D721Med (cell line): ENCODE measurements around the gene ELAC2.
"Not testable (repeated sequence)": the region's sequence is repeated elsewhere in the genome, so short reads cannot be mapped to it uniquely, and the experiment has no call there.

Experiments
- DNase-seq: peaks from one replicate; pipeline ENCODE4 v3.0.0; 2011; ENCODE audit warnings: low spot score; ENCODE audit not compliant: insufficient read length
- FAIRE-seq: peaks from 2 replicates; lab custom pipeline; 2011; peaks lifted over from hg19 to GRCh38; lab: Jason Lieb, UNC
- CTCF ChIP-seq: IDR thresholded peaks from 2 replicates; pipeline ENCODE4 v1.5.1; 2012; ENCODE audit warnings: mild to moderate bottlenecking, control low read depth; ENCODE audit not compliant: insufficient read depth; ENCODE audit errors: missing control alignments

Gene ELAC2

GRCh38 chr17:12983991-12984884 lies 33.6 kb downstream of the ELAC2 start:
- FAIRE-seq (no peak), DNase-seq (no peak)
- no peak for TF ChIP-seq CTCF

GRCh38 chr17:12982224-12982623 lies 35.6 kb downstream of the ELAC2 start:
- DNase-seq (no peak), FAIRE-seq (no peak)

GRCh38 chr17:12979826-12980500 lies 37.9 kb downstream of the ELAC2 start:
- FAIRE-seq (no peak), DNase-seq (no peak)

More at GRCh38 chr17:12982224-12982623, 35.6 kb downstream of the ELAC2 start:
- TF ChIP-seq CTCF: no peak

GRCh38 chr17:12979246-12979645 lies 38.6 kb downstream of the ELAC2 start:
- FAIRE-seq (no peak), DNase-seq (no peak)
- TF ChIP-seq CTCF: no peak

More at GRCh38 chr17:12979826-12980500, 37.9 kb downstream of the ELAC2 start:
- no peak for TF ChIP-seq CTCF

GRCh38 chr17:12978787-12979186 lies 39.0 kb downstream of the ELAC2 start:
- not testable (repeated sequence) for DNase-seq, FAIRE-seq

GRCh38 chr17:12977008-12977751 lies 40.6 kb downstream of the ELAC2 start:
- no peak for TF ChIP-seq CTCF
- DNase-seq (no peak), FAIRE-seq (no peak)

GRCh38 chr17:12974005-12974531 lies 43.8 kb downstream of the ELAC2 start:
- DNase-seq: no peak
- no peak for FAIRE-seq
- no peak for TF ChIP-seq CTCF
